ENCODE measurements around the gene METTL3.

METTL3 gene

DNA sequence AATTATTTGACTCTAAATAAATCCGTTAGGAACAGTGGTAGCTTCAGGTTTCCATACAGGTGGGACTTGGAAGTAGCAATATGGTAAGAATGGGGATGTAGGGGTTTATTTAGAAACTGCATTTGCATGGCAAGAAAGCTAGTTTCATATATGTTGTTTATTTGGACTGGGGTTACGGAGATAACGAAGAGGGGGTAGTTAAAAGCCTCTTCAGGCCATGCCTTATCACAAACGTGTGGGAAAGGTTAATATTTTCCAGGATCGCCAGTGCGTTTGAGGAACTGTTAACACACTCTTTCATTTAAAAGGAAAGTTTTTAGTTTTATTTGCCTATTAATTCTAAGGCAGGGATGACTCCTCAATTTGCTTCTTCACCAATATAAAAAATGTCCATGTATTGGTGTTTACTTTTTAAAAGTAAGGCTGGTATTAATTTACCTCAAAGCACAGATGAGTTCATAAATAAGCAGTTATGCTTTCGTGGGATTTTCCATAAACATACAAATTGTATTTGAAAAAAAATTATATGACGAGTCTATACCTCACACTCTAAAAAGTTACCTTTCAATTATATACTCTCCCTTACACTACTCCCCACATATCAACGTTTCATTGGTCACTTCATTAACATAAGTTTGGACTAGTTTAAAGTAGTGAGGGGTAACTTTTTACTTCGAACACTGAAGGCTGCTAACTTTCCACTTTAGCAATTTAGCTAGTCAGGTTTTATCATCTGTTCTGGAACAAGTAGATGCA is 35.2 kb downstream of the METTL3 start:
- DNase-seq = no peak

DNA sequence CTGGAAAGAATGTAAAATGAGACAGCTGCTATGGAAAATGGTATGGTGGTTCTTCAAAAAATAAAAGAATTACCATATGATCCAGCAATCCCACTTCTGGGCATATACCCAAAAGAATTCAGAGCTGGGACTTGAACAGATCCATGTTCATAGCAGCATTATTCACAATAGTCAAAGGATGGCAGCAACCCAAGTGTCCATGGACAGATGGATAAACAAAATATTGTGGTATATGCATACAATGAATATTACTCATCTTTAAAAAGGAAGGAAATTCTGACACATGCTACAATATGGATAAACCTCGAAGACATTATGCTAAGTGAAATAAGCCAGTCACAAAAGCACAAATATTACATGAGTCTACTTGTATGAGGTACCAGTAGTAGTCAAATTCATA is 43.5 kb downstream of the METTL3 start:
- no peak for DNase-seq

DNA sequence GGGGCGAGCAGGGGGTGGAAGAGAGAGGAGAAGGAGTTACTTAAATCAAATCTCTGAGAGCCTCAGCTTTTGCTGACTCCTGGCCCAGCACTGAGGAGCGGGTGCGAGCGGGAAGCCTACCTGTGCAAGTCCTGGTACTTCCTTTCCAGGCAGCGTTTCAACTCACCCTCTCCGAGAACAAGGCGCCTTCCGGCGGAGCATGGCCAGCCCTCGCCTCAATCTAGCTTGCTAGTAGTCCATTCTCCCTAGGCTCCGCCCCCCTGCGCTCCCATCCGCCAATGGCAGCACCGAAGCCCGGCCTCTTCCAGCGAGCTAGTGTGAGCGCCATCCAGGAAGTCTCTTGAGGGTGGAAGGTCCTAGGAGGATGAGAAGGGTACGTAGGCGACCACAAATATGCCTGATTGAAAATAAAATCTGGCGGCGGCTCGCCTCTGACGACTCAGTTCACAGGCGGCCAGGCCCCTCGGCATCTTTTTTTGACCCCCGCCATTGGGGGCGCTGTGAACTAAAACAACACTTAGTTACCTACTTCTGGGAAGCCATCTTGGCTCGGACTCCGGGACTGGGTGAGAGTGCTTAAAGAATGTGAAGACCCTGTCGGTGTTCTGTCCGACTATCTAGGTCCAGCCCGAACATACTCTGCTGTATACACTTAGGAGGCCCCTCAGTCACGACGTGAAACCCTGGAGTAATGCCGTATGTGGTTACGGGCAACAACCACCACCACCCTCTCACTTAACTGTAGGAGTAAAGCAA is 55.0 kb downstream of the METTL3 start, which contains the start of gene CHD8:
Gene CHD8 (minus strand): TSS at position 212 of the 756 bp plus-strand sequence. CDS start 24,480 bp downstream, outside the sequence.
- peak; percentile 99 for DNase-seq

DNA sequence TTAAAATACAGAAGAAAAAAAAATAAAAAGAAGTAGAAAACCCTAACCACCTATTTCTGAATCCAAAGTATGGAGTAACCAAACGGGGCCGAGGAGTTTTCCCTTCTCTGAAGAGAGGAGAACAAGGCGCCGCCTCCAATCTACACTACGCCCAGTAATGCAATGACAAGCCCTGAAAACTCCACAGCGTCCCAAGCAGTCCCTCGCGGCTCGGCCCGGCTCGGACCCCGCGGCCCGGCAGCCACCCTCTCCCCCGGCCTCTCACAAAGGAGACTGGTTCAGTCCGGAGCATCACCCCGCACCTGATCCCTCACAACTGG is 55.6 kb downstream of the METTL3 start:
- no peak for DNase-seq

DNA sequence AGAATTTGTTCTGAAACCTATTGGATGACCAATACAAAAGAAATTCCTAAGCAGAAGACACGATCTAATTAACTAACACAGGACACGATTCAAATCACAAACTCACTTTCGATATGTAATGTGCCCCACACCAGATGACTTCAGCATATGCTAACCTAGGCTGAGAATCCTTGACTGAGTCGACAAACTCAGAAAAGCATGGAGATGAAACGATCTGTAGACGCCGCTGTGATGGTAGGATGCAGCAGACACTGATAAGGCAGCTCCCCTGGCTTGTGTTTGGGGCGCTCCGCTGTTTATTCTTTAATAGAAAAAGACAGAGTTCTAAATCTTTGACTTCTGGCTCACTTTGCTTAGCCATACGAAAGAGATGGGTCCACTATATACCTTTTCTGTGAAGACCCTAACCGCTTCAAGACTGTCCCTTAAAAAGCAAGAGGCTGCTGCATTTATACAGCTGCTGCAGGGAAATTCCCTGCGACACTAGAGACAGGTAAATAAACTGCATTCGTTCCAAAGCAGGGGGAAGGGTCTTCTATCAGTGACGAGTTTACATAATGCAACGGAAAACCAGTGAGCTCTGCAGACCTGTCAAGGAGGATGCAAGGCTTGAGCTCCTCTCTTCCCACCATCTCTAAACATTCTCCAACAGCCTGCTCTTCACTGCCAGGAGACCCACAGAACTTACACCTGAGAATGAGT is 56.1 kb downstream of the METTL3 start:
- no peak for DNase-seq

DNA sequence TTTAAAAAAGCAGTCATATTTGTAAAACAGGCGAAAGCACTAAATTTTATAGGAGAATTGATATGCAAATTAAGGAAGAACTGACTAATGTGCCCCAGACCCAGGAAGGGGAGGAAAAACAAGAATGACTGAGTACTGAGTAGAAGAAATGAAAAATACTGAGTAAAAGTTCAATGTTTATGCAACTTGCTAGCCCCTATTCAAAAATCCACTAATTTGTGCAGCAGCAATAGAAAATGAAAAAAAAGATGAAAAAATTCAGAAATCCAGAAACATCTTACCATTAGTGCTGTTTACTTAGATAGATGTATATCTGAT is 61.3 kb downstream of the METTL3 start:
- DNase-seq = no peak
